SU-DHL-6 (cell line): Measurements from ENCODE around the gene TRIP10.

ENCODE experiments used
- CTCF ChIP-seq: fragments of 200-600 bp; sonication (generic); IDR thresholded peaks from one replicate; pipeline ENCODE4 v1.5.1; 2017; ENCODE audit warnings: antibody characterized with exemption, mild to moderate bottlenecking, low read length, moderate library complexity; ENCODE audit not compliant: insufficient read depth, poor library complexity, severe bottlenecking
- EZH2phosphoT487 ChIP-seq: fragments of 200-600 bp; sonication (generic), shearing (Covaris generic); conservative IDR thresholded peaks from 2 replicates; pipeline ENCODE4 v1.6.1; 2018; ENCODE audit warnings: mild to moderate bottlenecking, antibody characterized with exemption, low read length, moderate library complexity, mixed read lengths

- no peak for TF ChIP-seq CTCF
- no peak for TF ChIP-seq EZH2phosphoT487
These were observed 592 bp upstream of the TRIP10 start for GRCh38 chr19:6738787-6739389.
